Thymus (tissue), 11 donors: ENCODE results near the gene ATAD3B. TPM values are rescaled to one million over a fixed set of nuclear protein-coding genes. Genes with fewer than 3 reads are reported as not detected.

Experiments
- DNase-seq, 9 donors: peaks; one replicate each; pipeline ENCODE4 v3.0.0-alpha.2; 2013; ENCODE audit warnings: low spot score in 9 of 9, low read depth in 6 of 9, missing footprints in 1 of 9
- H3K27ac ChIP-seq, 2 donors: one replicate each; pipeline ENCODE4 v1.5.1; 2013; ENCODE audit warnings: control low read depth in 1 of 2, low read depth in 1 of 2, low read length in 1 of 2, mild to moderate bottlenecking in 1 of 2, moderate library complexity in 1 of 2
- H3K27me3 ChIP-seq, 2 donors: one replicate each; pipeline ENCODE4 v1.5.1; 2013; ENCODE audit warnings: low read length in 1 of 2; ENCODE audit not compliant: control insufficient read depth in 2 of 2, insufficient read depth in 1 of 2
- H3K36me3 ChIP-seq, 2 donors: one replicate each; pipeline ENCODE4 v1.5.1; 2013; ENCODE audit warnings: low read length in 1 of 2, mild to moderate bottlenecking in 1 of 2, moderate library complexity in 1 of 2; ENCODE audit not compliant: control insufficient read depth in 2 of 2, insufficient read depth in 2 of 2
- H3K4me1 ChIP-seq, 2 donors: one replicate each; pipeline ENCODE4 v1.5.1; 2013; ENCODE audit warnings: low read length in 2 of 2; ENCODE audit not compliant: control insufficient read depth in 2 of 2, insufficient read depth in 2 of 2
- H3K4me3 ChIP-seq, 2 donors: one replicate each; pipeline ENCODE4 v1.5.1; 2013; ENCODE audit warnings: low read length in 2 of 2, control low read depth in 1 of 2, mild to moderate bottlenecking in 1 of 2
- H3K9me3 ChIP-seq, 2 donors: one replicate each; pipeline ENCODE4 v1.5.1; 2013; ENCODE audit warnings: low read length in 1 of 2, mild to moderate bottlenecking in 1 of 2; ENCODE audit not compliant: control insufficient read depth in 2 of 2, insufficient read depth in 1 of 2
- WGBS: extraction: QIAGEN DNeasy Blood & Tissue Kit; methylation state at CpG from one replicate; pipeline ENCODE4 v1.1.7; 2013; 5-methylcytosine and 5-hydroxymethylcytosine counted together
- polyA plus RNA-seq: library from polyadenylated mRNA; stranded (reverse); fragments of 200-250 nt; gene quantifications from one replicate; pipeline ENCODE4 v1.2.3, GENCODE V29; 2013
- total RNA-seq: library from RNA; stranded (reverse); fragments of 120-200 nt; gene quantifications from one replicate; pipeline ENCODE4 v1.2.4, GENCODE V29; 2013
- donor health status: healthy.

ATAD3B gene
- total and polyA plus RNA-seq, 2 donors, result 14.9 to 58.9 TPM

- H3K27me3 ChIP-seq, result peaks cover 32 to 84% of the 10 kb centered on the region in 2 donors
- H3K4me3 ChIP-seq, result no peak overlapping the region
- 98% methylated on average over 7 of the region's 7 CpGs for WGBS
- no peak overlapping the region for H3K27ac ChIP-seq
- H3K36me3 ChIP-seq, result no peaks in the 10 kb centered on the region
- H3K4me1 ChIP-seq, result peaks cover 10 to 35% of the 10 kb centered on the region in 2 donors
- peaks cover 0 to 12% of the 10 kb centered on the region in 2 donors for H3K9me3 ChIP-seq
- DNase-seq, result no peak
These were observed 34.9 kb upstream of the ATAD3B start for GRCh38 chr1:1436630-1437032.

- Histone ChIP-seq H3K4me3 (no peak overlapping the region), H3K27me3 (peaks cover 32 to 80% of the 10 kb centered on the region in 2 donors), H3K36me3 (no peaks in the 10 kb centered on the region), H3K4me1 (peaks cover 10 to 31% of the 10 kb centered on the region in 2 donors), H3K9me3 (peaks cover 0 to 12% of the 10 kb centered on the region in 2 donors), H3K27ac (no peak overlapping the region)
- no peak for DNase-seq
- WGBS, result 94% methylated on average over 31 of the region's 31 CpGs
These were observed 34.3 kb upstream of the ATAD3B start for GRCh38 chr1:1437033-1437903.

GRCh38 chr1:1437904-1438376, 33.6 kb upstream of the ATAD3B start:
- no peak for DNase-seq
- 83% methylated on average over 11 of the region's 11 CpGs for WGBS
- H3K27ac ChIP-seq, result no peak overlapping the region
- H3K4me3 ChIP-seq, result no peak overlapping the region
- H3K36me3 ChIP-seq, result no peaks in the 10 kb centered on the region
- H3K4me1 ChIP-seq, result peaks cover 10 to 31% of the 10 kb centered on the region in 2 donors
- peaks cover 34 to 73% of the 10 kb centered on the region in 2 donors for H3K27me3 ChIP-seq
- H3K9me3 ChIP-seq, result peaks cover 0 to 12% of the 10 kb centered on the region in 2 donors

GRCh38 chr1:1438531-1439381, 32.8 kb upstream of the ATAD3B start:
- H3K27me3 ChIP-seq, result peaks cover 31 to 65% of the 10 kb centered on the region in 2 donors
- no peaks in the 10 kb centered on the region for H3K36me3 ChIP-seq
- WGBS, result 95% methylated on average over 45 of the region's 45 CpGs
- H3K27ac ChIP-seq, result no peak overlapping the region
- peaks cover 10 to 27% of the 10 kb centered on the region in 2 donors for H3K4me1 ChIP-seq
- no peak overlapping the region for H3K4me3 ChIP-seq
- H3K9me3 ChIP-seq, result peaks cover 0 to 12% of the 10 kb centered on the region in 2 donors
- no peak for DNase-seq

GRCh38 chr1:1439546-1440261, 31.9 kb upstream of the ATAD3B start:
- no peaks in the 10 kb centered on the region for H3K36me3 ChIP-seq
- H3K4me1 ChIP-seq, result peaks cover 10 to 17% of the 10 kb centered on the region in 2 donors
- no peak overlapping the region for H3K4me3 ChIP-seq
- peaks cover 24 to 58% of the 10 kb centered on the region in 2 donors for H3K27me3 ChIP-seq
- WGBS, result 93% methylated on average over 82 of the region's 82 CpGs
- no peak overlapping the region for H3K27ac ChIP-seq
- DNase-seq, result no peak
- H3K9me3 ChIP-seq, result peaks cover 0 to 12% of the 10 kb centered on the region in 2 donors

GRCh38 chr1:1440262-1441001, 31.1 kb upstream of the ATAD3B start:
- Histone ChIP-seq H3K36me3 (no peaks in the 10 kb centered on the region), H3K27me3 (peaks cover 17 to 51% of the 10 kb centered on the region in 2 donors), H3K27ac (no peak overlapping the region), H3K4me1 (peaks cover 7 to 11% of the 10 kb centered on the region in 2 donors), H3K9me3 (peaks cover 0 to 9% of the 10 kb centered on the region in 2 donors), H3K4me3 (no peak overlapping the region)
- WGBS, result 87% methylated on average over 26 of the region's 26 CpGs
- DNase-seq, result no peak

- Histone ChIP-seq H3K27me3 (peaks cover 9 to 46% of the 10 kb centered on the region in 2 donors), H3K27ac (no peak overlapping the region), H3K9me3 (peaks cover 0 to 9% of the 10 kb centered on the region in 2 donors), H3K4me3 (no peak overlapping the region), H3K36me3 (no peaks in the 10 kb centered on the region), H3K4me1 (peaks cover 0 to 7% of the 10 kb centered on the region in 2 donors)
- WGBS, result 53% methylated on average over 29 of the region's 29 CpGs
- DNase-seq, result peak in 2 of 9 donors; percentile 40 to 46
These were observed 30.3 kb upstream of the ATAD3B start for GRCh38 chr1:1441002-1441888.
